HG02885 (cell line): ENCODE measurements around the gene WFDC9.
"Not testable (repeated sequence)": the region's sequence is repeated elsewhere in the genome, so short reads cannot be mapped to it uniquely, and the experiment has no call there.

Experiments used
- ATAC-seq: cut with Tn5 transposase; IDR thresholded peaks from one replicate; pipeline ENCODE4 v1.9.1; 2021; ENCODE audit warnings: mild to moderate bottlenecking; ENCODE audit not compliant: unreplicated experiment, poor library complexity

WFDC9 gene

GRCh38 chr20:45593498-45593897 lies 37.6 kb downstream of the WFDC9 start:
- no peak for ATAC-seq

GRCh38 chr20:45592574-45593189 lies 38.4 kb downstream of the WFDC9 start:
- no peak for ATAC-seq

- no peak for ATAC-seq
Measured at GRCh38 chr20:45589725-45590124, 41.4 kb downstream of the WFDC9 start.

- no peak for ATAC-seq
Measured at GRCh38 chr20:45588800-45589199, 42.3 kb downstream of the WFDC9 start.

GRCh38 chr20:45585986-45586385 lies 45.1 kb downstream of the WFDC9 start:
- ATAC-seq, result not testable (repeated sequence)

- not testable (repeated sequence) for ATAC-seq
Measured at GRCh38 chr20:45584294-45584693, 46.8 kb downstream of the WFDC9 start.

GRCh38 chr20:45583502-45583901 lies 47.6 kb downstream of the WFDC9 start:
- no peak for ATAC-seq

GRCh38 chr20:45581702-45582101 lies 49.4 kb downstream of the WFDC9 start:
- no peak for ATAC-seq

- no peak for ATAC-seq
Measured at GRCh38 chr20:45579184-45579583, 51.9 kb downstream of the WFDC9 start, which contains the start of gene WFDC8. TSS of gene WFDC8 (minus strand) at chr20:45579284. CDS start at chr20:45579247, 37 bp downstream.

- ATAC-seq, result no peak
Measured at GRCh38 chr20:45578231-45578630, 52.9 kb downstream of the WFDC9 start.

- no peak for ATAC-seq
Measured at GRCh38 chr20:45576995-45577394, 54.1 kb downstream of the WFDC9 start.

- no peak for ATAC-seq
Measured at GRCh38 chr20:45575931-45576330, 55.2 kb downstream of the WFDC9 start.

GRCh38 chr20:45569650-45570049 lies 61.4 kb downstream of the WFDC9 start:
- ATAC-seq, result not testable (repeated sequence)

GRCh38 chr20:45564760-45565276 lies 66.3 kb downstream of the WFDC9 start:
- ATAC-seq, result no peak
